Measurements from ENCODE around the gene PTPRG. TPM values are rescaled to one million over a fixed set of nuclear protein-coding genes. Genes with fewer than 3 reads are reported as not detected.

Gene PTPRG
- total RNA-seq, 3 donors from 2014 or later (not counting 1 experiment from before 2014, with no cell fraction given) = 1.0 to 2.9 (median 2.5) TPM

GRCh38 chr3:61560517-61561373, 626 bp upstream of the PTPRG start:
- no peaks in the 10 kb centered on the region for H3K36me3 Mint-ChIP-seq
- H3K4me3 ChIP-seq (ENCODE audit: low read length) = peak overlapping the region; percentile 12
- H3K27me3 Mint-ChIP-seq (ENCODE audit: low read depth in 2 of 2) = peaks cover 25 to 39% of the 10 kb centered on the region in 2 donors

GRCh38 chr3:61562042-61562720, 810 bp downstream of the PTPRG start:
- DNase-seq (no peak), ATAC-seq (no peak)
- peak overlapping the region; percentile 69 for H3K4me3 Mint-ChIP-seq
- H3K4me3 ChIP-seq (ENCODE audit: low read length) = no peak overlapping the region
- H3K4me1 ChIP-seq (ENCODE audit: control insufficient read depth, insufficient read depth, low read length) = peaks cover 8% of the 10 kb centered on the region
- H3K36me3 Mint-ChIP-seq = no peaks in the 10 kb centered on the region
- H3K27me3 ChIP-seq (ENCODE audit: control insufficient read depth, insufficient read depth, low read length) = peaks cover 19% of the 10 kb centered on the region
- intact Hi-C loops (cut with micrococcal nuclease) = no loop called here
- H3K9me3 Mint-ChIP-seq = no peaks in the 10 kb centered on the region
- H3K27ac Mint-ChIP-seq = no peak overlapping the region
- no peaks in the 10 kb centered on the region for H3K36me3 ChIP-seq (ENCODE audit: control insufficient read depth, insufficient read depth, low read length)
- no peak overlapping the region for H3K27ac ChIP-seq (ENCODE audit: low read length)
- peaks cover 25 to 36% of the 10 kb centered on the region in 2 donors for H3K27me3 Mint-ChIP-seq (ENCODE audit: low read depth in 2 of 2)
- H3K9me3 ChIP-seq (ENCODE audit: control insufficient read depth, insufficient read depth, low read length) = no peaks in the 10 kb centered on the region
- whole genome bisulfite sequencing (ENCODE audit: insufficient coverage) = 3% methylated on average over 65 of the region's 65 CpGs
- no peaks in the 10 kb centered on the region for H3K4me1 Mint-ChIP-seq
- TF ChIP-seq CTCF (IDR thresholded peaks at IDR 0.05) = no peak

More at GRCh38 chr3:61560517-61561373, 626 bp upstream of the PTPRG start:
- H3K27me3 ChIP-seq (ENCODE audit: control insufficient read depth, insufficient read depth, low read length) = peaks cover 19% of the 10 kb centered on the region
- intact Hi-C loops (cut with micrococcal nuclease) = no loop called here
- Mint-ChIP-seq H3K27ac (no peak overlapping the region), H3K4me1 (no peaks in the 10 kb centered on the region), H3K4me3 (peak overlapping the region; percentile 75), H3K9me3 (no peaks in the 10 kb centered on the region)
- peak in 1 of 3 donors; percentile 51 for ATAC-seq
- no peak for TF ChIP-seq CTCF (IDR thresholded peaks at IDR 0.05)
- under 1% methylated on average over 64 of the region's 64 CpGs for WGBS (ENCODE audit: insufficient coverage)
- no peak overlapping the region for H3K27ac ChIP-seq (ENCODE audit: low read length)
- H3K36me3 ChIP-seq (ENCODE audit: control insufficient read depth, insufficient read depth, low read length) = no peaks in the 10 kb centered on the region
- H3K9me3 ChIP-seq (ENCODE audit: control insufficient read depth, insufficient read depth, low read length) = no peaks in the 10 kb centered on the region
- H3K4me1 ChIP-seq (ENCODE audit: control insufficient read depth, insufficient read depth, low read length) = peaks cover 8% of the 10 kb centered on the region
- no peak for DNase-seq

- H3K36me3 Mint-ChIP-seq = no peaks in the 10 kb centered on the region
- H3K4me3 Mint-ChIP-seq = peak overlapping the region; percentile 69
- 3% methylated on average over 44 of the region's 44 CpGs for WGBS (ENCODE audit: insufficient coverage)
- H3K4me1 Mint-ChIP-seq = no peaks in the 10 kb centered on the region
- peaks cover 19 to 36% of the 10 kb centered on the region in 2 donors for H3K27me3 Mint-ChIP-seq (ENCODE audit: low read depth in 2 of 2)
- intact Hi-C loops (cut with micrococcal nuclease) = no loop called here
- no peaks in the 10 kb centered on the region for H3K9me3 ChIP-seq (ENCODE audit: control insufficient read depth, insufficient read depth, low read length)
- no peak for ATAC-seq
- H3K27me3 ChIP-seq (ENCODE audit: control insufficient read depth, insufficient read depth, low read length) = peaks cover 19% of the 10 kb centered on the region
- H3K4me3 ChIP-seq (ENCODE audit: low read length) = no peak overlapping the region
- H3K9me3 Mint-ChIP-seq = no peaks in the 10 kb centered on the region
- H3K4me1 ChIP-seq (ENCODE audit: control insufficient read depth, insufficient read depth, low read length) = peaks cover 8% of the 10 kb centered on the region
- H3K27ac Mint-ChIP-seq = no peak overlapping the region
- no peak overlapping the region for H3K27ac ChIP-seq (ENCODE audit: low read length)
- no peak for TF ChIP-seq CTCF (IDR thresholded peaks at IDR 0.05)
- no peaks in the 10 kb centered on the region for H3K36me3 ChIP-seq (ENCODE audit: control insufficient read depth, insufficient read depth, low read length)
- no peak for DNase-seq
Measured at GRCh38 chr3:61562721-61563312, 1.4 kb downstream of the PTPRG start.

All from natural killer cell (primary cell).